GM15510 (cell line): ENCODE results near the gene SLC1A4.

Experiments
- POLR2A ChIP-seq: IDR thresholded peaks from 3 replicates; pipeline ENCODE4 v1.6.1; 2011; ENCODE audit warnings: borderline replicate concordance; ENCODE audit not compliant: insufficient read length; ENCODE audit errors: extremely low read depth

The SLC1A4 gene

DNA sequence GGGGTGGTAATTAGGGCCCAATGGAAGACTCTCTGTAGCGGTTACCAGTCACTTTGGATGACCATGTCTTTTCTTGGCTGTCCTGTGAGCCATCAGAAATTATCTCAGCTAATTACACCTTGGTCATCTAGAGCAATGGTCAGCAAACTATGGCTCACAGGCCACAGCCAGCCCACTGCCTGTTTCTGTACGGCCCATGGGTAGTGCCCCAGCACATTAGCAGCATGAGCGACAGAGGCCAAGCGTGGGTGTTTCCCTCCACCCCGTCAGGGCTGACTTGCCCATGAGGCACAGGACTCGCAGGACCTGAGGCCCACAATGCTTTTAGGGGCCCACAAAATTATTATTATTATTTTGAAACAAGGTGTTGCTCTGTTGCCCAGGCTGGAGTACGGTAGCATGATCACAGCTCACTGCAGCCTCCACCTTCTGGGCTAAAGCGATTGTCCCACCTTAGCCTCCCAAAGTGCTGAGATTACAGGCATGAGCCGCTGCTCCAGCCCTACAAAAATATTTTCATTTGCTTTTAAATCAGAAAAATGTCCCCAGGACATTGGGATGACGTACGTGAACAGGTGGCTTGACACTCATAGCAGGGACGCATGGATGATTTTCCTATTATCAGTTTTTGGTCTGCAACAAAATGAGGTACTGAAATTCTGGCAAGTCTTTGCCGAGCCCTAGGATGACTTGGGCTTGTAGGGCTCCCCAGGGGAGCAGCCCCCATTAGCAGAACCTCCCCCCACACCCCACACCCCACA is 37.7 kb downstream of the SLC1A4 start:
- TF ChIP-seq POLR2A, result no peak

DNA sequence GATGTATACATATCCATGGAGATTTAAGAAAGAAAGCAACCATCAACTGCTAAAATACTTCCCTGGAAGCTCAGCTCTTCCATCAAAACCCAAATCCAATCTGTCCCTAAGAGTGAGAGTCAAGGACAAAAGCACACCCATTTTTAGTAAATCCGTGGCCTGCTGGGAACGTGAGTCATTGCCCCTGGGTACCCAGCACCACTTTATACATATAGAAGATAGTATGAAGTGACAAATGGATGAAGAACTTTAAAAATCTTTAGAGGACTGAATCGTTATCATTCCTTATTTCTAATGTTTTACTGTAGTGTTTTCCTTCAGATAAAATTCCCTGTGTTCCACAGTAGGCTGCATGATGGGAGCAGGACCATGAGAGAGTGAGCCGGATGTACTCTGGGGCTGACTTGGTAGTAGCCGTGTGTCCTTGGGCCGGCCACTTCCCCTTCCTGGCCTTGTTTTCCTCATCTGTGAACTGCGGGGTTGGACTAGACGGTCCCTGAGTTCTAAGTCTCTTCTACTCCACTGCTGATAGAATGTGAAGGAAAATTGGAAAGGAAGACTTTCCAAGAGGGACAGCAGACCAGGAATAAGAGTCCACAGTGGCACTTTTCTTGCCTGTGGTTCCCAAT is 38.5 kb downstream of the SLC1A4 start:
- TF ChIP-seq POLR2A, result no peak

DNA sequence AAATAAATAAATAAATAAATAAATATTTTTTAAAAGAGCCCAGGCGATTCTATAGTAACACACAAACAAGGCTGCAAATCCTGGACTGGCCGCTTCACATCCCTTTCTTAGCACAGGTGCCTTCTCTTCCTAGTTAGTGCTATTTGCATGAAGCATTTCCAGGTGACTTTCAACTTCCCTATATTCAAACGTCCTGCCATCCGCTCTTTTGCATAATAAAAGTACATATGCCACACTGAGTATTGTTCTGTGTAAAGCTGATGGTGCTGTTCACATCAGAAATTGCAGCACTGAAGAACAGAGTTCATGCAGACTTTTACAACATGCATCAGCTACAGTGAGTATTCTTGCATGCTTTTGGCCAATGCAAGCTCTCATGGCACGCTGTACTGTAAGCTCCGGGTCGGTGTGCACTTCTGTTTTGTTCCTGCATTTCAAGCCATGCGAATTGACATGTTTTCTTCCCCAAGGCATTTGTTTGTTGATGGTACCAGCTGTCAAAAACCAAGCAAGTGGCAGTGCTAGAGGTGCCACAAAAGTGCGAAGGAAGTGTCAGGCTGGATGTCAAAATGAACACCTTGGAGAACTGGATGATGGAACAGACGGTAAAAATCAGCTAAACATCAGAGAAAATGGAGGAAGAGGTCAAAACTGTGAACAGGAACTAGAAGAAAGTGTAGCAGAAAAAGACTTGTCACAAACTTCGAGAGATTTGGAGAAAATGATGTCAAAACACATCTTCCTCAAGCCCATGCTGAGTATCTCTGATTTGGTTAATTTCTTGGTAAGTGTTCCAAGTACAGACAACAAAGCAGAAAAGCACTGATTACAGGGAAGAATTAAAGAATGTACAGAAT is 41.5 kb downstream of the SLC1A4 start:
- no peak for TF ChIP-seq POLR2A

DNA sequence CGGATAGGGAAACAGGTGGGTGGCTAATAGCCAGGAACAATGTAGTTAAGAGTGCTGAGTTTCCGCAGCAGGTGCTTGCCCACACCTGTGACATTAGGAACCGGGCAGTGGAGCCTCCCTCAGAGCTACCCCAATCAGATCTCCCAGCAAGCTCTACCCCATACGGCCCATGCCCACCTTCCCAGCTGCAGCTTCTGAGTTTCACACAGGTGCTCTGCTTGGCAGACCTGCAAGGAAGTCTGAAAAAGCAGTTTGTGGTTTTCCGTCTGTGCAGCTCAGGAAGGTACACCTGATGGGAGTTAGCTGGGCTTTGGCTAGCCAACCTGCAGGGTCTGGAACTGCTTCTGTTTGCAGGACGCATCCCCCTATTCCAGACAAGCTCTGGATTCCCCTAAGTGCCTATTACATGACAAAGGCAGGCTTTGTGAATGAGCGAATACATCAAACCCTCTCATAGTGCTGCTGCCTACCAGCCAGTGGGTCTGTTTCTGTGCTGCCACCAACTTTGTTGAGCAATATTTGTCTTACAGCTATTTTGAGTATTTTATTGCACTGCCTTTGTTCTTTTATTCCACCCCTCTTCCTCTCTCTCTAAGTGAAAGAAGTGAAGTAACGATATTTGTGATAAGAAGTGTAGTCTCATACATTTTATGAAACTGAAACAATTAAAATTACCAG is 42.3 kb downstream of the SLC1A4 start:
- no peak for TF ChIP-seq POLR2A

DNA sequence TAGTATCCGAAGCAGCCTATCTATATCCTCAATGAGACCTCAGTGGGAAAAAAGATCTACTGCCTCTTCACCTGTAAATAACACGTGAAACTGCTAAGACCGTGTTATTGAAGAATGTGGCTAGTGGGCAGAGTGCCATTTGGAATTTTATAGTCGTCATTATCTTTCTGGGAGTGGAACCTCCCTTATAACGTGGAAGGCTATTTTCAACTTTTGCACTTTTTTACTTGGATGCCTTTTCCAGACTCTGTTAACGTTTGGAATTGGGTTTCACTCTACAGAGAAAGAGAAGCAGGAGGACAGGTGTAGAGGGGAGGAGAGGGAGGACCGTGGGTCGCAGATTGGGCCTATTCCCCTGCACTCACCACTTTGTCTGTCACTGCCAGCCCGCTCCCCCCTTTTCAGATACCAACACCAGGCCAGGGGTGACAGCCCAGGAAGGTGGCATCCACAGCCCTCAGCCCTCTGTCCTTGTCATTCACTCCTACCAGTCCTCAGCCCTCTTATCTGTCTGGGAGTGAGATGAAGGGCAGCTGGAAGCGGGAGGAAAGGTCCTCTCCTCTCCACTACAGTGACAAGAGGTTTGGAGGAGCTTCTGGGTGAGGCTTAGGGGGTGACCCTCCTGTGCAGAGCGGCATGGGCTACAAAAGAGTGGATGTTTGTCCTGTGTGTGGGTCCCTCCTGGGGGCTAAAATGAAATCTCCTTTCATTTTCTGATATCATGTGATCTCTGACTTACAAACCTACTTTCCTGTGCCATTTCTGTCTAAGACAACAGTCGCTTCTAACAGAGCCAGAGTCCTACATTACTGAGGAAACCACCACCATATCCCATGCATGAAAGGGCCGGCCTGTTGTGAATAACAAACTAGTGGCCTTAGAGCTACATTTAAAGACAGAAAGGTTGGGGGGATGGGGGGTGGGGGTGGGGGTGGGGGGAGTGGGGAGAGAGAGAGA is 43.1 kb downstream of the SLC1A4 start:
- no peak for TF ChIP-seq POLR2A

DNA sequence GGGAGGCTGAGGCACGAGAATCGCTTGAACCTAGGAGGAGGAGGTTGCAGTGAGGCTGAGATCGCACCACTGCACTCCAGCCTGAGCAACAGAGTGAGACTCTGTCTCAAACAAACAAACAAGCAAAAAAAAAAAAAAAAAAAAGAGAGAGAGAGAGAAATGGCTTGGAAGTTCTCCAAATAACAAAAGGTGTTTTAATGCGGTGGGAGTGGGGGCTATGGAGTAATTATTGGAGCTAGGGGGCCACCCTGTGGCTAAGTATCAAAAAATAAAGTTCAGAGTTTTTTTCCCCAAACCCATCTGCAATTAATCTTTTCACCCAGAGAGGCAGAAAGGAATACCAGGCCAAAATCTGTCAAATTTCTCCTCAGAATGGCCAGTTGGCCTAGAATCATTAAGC is 44.0 kb downstream of the SLC1A4 start:
- TF ChIP-seq POLR2A, result no peak

DNA sequence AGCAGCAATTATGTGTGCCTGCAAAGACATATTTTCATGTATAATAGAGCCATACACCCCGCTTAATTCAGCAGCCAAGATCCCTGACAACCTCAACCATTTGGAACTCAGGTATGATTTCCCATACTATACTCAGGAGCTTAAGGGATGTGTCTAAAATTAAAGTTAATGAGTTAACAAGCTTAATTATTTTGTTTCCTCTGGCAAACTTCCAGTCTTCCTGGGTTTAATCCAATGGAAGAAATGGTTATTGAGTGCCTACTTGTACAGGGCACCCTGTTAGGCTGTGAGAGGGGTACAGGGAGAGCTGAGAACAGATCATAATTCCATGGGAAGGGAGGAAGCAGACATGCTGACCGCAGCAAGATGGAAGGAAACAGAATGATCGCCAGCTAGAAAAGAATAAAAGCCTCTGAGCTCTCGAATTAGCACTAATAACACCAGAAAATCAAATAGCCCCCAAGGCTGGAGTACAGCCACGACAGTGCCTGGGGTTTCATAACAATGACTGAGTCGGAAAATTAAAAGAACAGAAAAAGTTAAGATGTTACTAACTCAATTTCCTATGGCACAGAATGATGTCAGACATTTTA is 46.2 kb downstream of the SLC1A4 start:
- no peak for TF ChIP-seq POLR2A

DNA sequence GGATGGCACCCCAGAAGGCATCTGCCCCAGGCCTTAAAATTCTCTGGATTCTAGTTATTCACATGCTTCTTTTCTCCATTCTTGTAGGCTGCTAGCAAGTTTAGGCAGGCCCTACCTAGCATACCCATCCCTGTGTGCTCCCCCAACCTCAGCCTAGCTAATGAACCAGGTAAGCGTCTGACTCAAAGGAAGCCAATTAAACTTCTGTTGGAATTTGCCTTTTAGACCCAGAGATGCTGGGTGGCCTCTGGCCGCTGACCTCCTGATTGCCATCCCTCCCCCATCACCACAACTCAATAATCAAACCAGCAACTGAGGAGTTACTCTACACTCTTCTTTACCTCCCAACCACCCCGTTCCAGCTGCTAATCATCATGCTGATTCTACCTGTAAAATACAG is 48.0 kb downstream of the SLC1A4 start:
- TF ChIP-seq POLR2A, result no peak

DNA sequence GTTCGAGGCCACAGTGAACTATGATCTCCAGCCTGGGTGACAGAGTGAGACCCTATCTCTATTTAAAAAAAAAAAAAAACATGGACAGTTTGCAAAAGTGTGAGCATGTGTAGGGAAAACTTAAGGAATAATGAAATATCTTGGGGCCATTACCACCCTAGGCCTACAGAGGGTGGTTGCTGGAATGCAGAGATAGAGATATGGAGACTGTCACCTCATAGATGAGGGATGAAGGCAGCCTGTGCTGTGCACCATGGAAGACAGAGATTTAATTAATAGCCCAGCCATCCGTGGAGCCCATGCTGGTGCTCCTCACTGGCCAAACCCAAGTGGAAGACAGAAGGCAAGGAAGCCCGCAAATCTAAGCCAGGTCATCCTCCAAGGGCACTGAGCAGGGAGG is 50.4 kb downstream of the SLC1A4 start:
- TF ChIP-seq POLR2A, result no peak

DNA sequence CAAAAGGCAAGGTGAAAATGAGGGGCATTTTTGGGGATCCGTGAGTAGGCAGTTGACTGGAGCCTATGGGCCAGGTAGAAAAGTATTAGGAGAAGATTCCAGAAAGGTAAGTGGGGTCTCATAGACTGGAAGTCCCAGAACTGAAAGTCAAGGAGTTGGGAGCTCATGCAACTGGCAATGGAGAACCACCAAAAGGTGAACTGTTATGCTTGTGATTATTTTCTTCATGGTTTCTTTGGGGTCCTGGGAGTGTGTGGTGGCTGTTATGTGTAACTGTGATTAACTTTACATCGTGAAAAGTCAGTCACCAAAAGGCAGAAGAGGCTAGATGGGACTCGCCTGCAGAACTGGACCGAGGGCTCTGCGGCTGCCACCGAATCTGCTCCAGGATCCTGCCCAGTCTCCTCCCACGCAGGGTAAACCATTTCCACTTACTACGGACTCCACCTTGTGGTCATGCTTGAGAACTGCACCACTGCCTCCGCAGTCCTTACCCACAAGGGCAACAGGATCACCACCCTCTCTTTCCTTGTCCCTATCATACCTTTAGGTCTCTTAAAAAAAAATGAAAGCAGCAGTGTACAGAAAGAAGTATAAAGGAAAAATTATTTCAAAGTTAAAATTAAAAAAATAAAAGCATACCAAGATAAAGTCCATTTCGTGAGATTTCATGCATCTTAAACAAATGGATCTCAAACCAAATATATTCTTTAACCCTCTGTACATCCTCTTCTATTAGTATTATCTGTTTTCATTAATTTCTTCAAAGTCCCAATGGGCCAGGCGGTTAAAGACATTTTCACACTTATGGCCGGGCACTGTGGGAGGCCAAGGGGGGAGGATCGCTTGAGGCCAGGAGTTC is 51.4 kb downstream of the SLC1A4 start:
- no peak for TF ChIP-seq POLR2A

DNA sequence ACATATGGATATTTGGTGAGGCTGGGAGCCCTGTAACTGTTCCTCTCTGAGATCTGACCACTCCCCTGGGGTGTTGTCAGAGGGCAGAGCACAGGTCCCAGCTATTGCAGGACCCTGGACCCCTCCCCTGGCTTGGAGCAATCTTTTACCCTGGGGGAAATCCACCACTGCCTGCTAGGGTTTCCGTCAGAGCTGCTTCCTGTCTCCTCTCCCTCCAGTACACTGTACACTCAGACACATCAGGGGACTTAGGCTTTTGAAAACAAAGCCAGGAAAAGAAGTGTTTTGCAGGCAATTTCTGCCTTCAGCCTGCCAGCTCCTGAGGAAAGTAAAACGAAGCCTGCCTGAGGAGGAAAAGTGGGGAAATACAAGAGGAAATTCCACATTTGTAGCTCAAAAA is 53.8 kb downstream of the SLC1A4 start:
- no peak for TF ChIP-seq POLR2A

DNA sequence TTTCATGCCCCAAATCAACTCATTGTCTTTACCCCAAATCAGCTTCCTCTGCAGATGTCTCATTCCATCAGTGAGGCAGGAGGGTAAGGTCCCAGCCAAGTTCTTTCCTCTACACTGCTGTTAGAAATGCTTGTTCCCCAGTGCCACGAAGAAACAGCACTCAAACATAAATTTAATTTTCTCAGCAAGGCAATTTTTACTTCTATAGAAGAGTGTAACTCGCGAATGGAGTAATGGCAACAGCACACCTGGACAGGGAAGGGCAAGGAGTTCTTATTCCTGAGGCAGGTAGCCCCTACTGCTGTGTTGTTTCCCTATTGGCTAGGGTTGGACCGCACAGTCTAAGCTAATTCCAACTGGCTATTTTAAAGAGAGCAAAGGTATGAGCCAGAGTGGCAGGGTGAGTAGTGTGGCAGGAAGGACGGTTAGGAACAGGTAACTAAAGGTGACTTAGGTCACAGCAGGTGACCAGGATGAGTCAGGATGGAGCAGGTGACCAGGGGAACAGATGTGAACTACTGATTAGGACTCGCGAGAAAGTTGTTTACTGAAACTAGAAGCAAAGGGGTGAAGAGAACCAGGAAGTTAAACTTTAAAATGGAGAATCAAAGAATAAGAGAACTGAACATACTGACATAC is 55.0 kb downstream of the SLC1A4 start:
- no peak for TF ChIP-seq POLR2A
